HG03060 (cell line): ENCODE data around the gene NDE1.
"Not testable (repeated sequence)": the region's sequence is repeated elsewhere in the genome, so short reads cannot be mapped to it uniquely, and the experiment has no call there.

Experiments
- ATAC-seq: cut with Tn5 transposase; IDR thresholded peaks from one replicate; pipeline ENCODE4 v1.9.1; 2021; ENCODE audit warnings: low read depth, moderate number of reproducible peaks; ENCODE audit not compliant: unreplicated experiment

The NDE1 gene

GRCh38 chr16:15618392-15618791 lies 31.7 kb upstream of the NDE1 start:
- no peak for ATAC-seq

GRCh38 chr16:15620611-15621195 lies 29.3 kb upstream of the NDE1 start:
- no peak for ATAC-seq

- ATAC-seq: no peak
These were observed 28.6 kb upstream of the NDE1 start for GRCh38 chr16:15621456-15621855.

GRCh38 chr16:15621889-15622288 lies 28.2 kb upstream of the NDE1 start:
- ATAC-seq: no peak

- ATAC-seq: no peak
These were observed 18.2 kb upstream of the NDE1 start for GRCh38 chr16:15631730-15632409.

- no peak for ATAC-seq
These were observed 14.1 kb upstream of the NDE1 start for GRCh38 chr16:15635926-15636325.

- ATAC-seq: no peak
These were observed 13.6 kb upstream of the NDE1 start for GRCh38 chr16:15636392-15636873.

GRCh38 chr16:15639061-15639568 lies 10.9 kb upstream of the NDE1 start:
- ATAC-seq: no peak

- ATAC-seq: no peak
These were observed 9.1 kb upstream of the NDE1 start for GRCh38 chr16:15640966-15641365.

GRCh38 chr16:15641753-15642556 lies 8.1 kb upstream of the NDE1 start:
- no peak for ATAC-seq

- peak; percentile 49 for ATAC-seq
These were observed 7.4 kb upstream of the NDE1 start for GRCh38 chr16:15642557-15643047.

- peak; percentile 9 for ATAC-seq
These were observed 6.7 kb upstream of the NDE1 start, which contains the start of gene MARF1 for GRCh38 chr16:15643048-15643945. TSS of gene MARF1 (minus strand) at chr16:15643154. CDS start at chr16:15639233, 3,921 bp downstream.

- no peak for ATAC-seq
These were observed 6.1 kb upstream of the NDE1 start for GRCh38 chr16:15643946-15644250.

GRCh38 chr16:15644267-15644961 lies 5.6 kb upstream of the NDE1 start:
- ATAC-seq: no peak

GRCh38 chr16:15644962-15645465 lies 5.0 kb upstream of the NDE1 start:
- ATAC-seq: not testable (repeated sequence)

- not testable (repeated sequence) for ATAC-seq
These were observed 3.3 kb upstream of the NDE1 start for GRCh38 chr16:15646557-15647293.

GRCh38 chr16:15647294-15648014 lies 2.6 kb upstream of the NDE1 start:
- no peak for ATAC-seq

GRCh38 chr16:15648135-15648730 lies 1.8 kb upstream of the NDE1 start:
- no peak for ATAC-seq
